A549 (cell line): Measurements from ENCODE around the gene PHOSPHO2. TPM values are rescaled to one million over a fixed set of nuclear protein-coding genes. Genes with fewer than 3 reads are reported as not detected.
A peak's percentile ranks its signal among the peaks of the same experiment; 100 is the strongest.

Experiments
- ATAC-seq, 2 experiments: fragments of 200-7000 bp in 1 of 2; fragments of >200 bp in 1 of 2; cut with Nextera tagmentation in 1 of 2; cut with Tn5 transposase in 1 of 2; 3 replicates each; pipeline versions ENCODE4 v1.8.0 to v1.9.1; 2018 to 2020; ENCODE audit warnings: mild to moderate bottlenecking in 1 of 2, moderate library complexity in 1 of 2
- CTCF ChIA-PET: fragments of 300-600 bp; sonication (Branson Sonifier 250); formaldehyde crosslinking; extraction: SDS; loops from one replicate; lab custom pipeline; 2021; ENCODE audit warnings: antibody characterized with exemption, inconsistent platforms; lab: Yijun Ruan, JAX
- POLR2A ChIA-PET: fragments of 350-600 bp; formaldehyde crosslinking; extraction: SDS; loops from one replicate; lab custom pipeline; 2021; ENCODE audit warnings: antibody characterized with exemption, inconsistent platforms; lab: Yijun Ruan, JAX
- DNase-seq, 2 experiments: peaks; one replicate each; pipeline versions ENCODE4 v3.0.0 to v3.0.0-alpha.2; 2011 to 2016; ENCODE audit warnings: low read depth in 1 of 2, low spot score in 1 of 2
- FAIRE-seq: peaks from 2 replicates; lab custom pipeline; 2011; peaks lifted over from hg19 to GRCh38; lab: Jason Lieb, UNC
- H3K27ac ChIP-seq, 2 experiments: fragments of >200 bp; sonication (Bioruptor Twin); formaldehyde crosslinking; 3 replicates each; pipeline ENCODE4 v1.5.1; 2016 to 2017
- H3K4me1 ChIP-seq: fragments of >200 bp; sonication (Bioruptor Twin); formaldehyde crosslinking; 3 replicates; pipeline ENCODE4 v1.6.1; 2016
- H3K4me2 ChIP-seq: fragments of >200 bp; sonication (Bioruptor Twin); formaldehyde crosslinking; 3 replicates; pipeline ENCODE4 v1.6.1; 2016
- H3K4me3 ChIP-seq: fragments of >200 bp; sonication (Bioruptor Twin); formaldehyde crosslinking; 3 replicates; pipeline ENCODE4 v1.5.1; 2016
- H3K9me3 ChIP-seq: fragments of >200 bp; sonication (Bioruptor Twin); formaldehyde crosslinking; 3 replicates; pipeline ENCODE4 v1.6.1; 2016
- ATOH8 ChIP-seq: fragments of 250-450 bp; sonication (Bioruptor Pico); IDR thresholded peaks from 2 replicates; pipeline ENCODE4 v1.5.0; 2020; ENCODE audit warnings: low read depth, mild to moderate bottlenecking, moderate library complexity
- EHF ChIP-seq: fragments of 250-450 bp; sonication (Bioruptor Pico); IDR thresholded peaks from 2 replicates; pipeline ENCODE4 v1.5.0; 2020; ENCODE audit warnings: mild to moderate bottlenecking
- FOSB ChIP-seq: fragments of 250-450 bp; sonication (Bioruptor Pico); IDR thresholded peaks from 2 replicates; pipeline ENCODE4 v1.5.0; 2020; ENCODE audit warnings: mild to moderate bottlenecking, moderate library complexity
- FOSL2 ChIP-seq, 2 experiments: fragments of 450-650 bp in 1 of 2; fragments of >200 bp in 1 of 2; sonication (Bioruptor Twin) in 1 of 2; formaldehyde crosslinking; IDR thresholded peaks; 2 replicates each; pipeline versions ENCODE4 v1.5.0 to v1.6.1; 2016 to 2020; ENCODE audit warnings: mild to moderate bottlenecking in 1 of 2, moderate library complexity in 1 of 2
- HDAC2 ChIP-seq: fragments of 200-600 bp; sonication (generic); IDR thresholded peaks from 2 replicates; pipeline ENCODE4 v1.6.1; 2016
- HOXB13 ChIP-seq: fragments of 250-450 bp; sonication (Bioruptor Pico); IDR thresholded peaks from 2 replicates; pipeline ENCODE4 v1.5.0; 2020; ENCODE audit warnings: low read depth, mild to moderate bottlenecking, moderate library complexity
- JUNB ChIP-seq: fragments of >200 bp; sonication (Bioruptor Twin); formaldehyde crosslinking; IDR thresholded peaks from 2 replicates; pipeline ENCODE4 v1.6.1; 2016
- MAFK ChIP-seq: fragments of 450-650 bp; IDR thresholded peaks from 2 replicates; pipeline ENCODE4 v1.6.1; 2014; ENCODE audit not compliant: partially characterized antibody
- MAX ChIP-seq: IDR thresholded peaks from 2 replicates; pipeline ENCODE4 v1.6.1; 2012
- MAZ ChIP-seq: fragments of 150-350 bp; IDR thresholded peaks from 2 replicates; pipeline ENCODE4 v1.6.1; 2014; ENCODE audit warnings: antibody characterized with exemption, low read depth, low read length, borderline replicate concordance
- NFE2L2 ChIP-seq: fragments of 150-350 bp; conservative IDR thresholded peaks from 2 replicates; pipeline ENCODE4 v1.6.1; 2014; ENCODE audit warnings: low read length
- PBX3 ChIP-seq: IDR thresholded peaks from 2 replicates; pipeline ENCODE4 v1.6.1; 2012
- POLR2A ChIP-seq: IDR thresholded peaks from 2 replicates; pipeline ENCODE4 v1.6.1; 2012; ENCODE audit warnings: mild to moderate bottlenecking, low read length
- RAD21 ChIP-seq, 2 experiments: fragments of >200 bp in 1 of 2; sonication (Bioruptor Twin) in 1 of 2; formaldehyde crosslinking in 1 of 2; IDR thresholded peaks in 1 of 2; conservative IDR thresholded peaks in 1 of 2; 2 replicates in 1 of 2; 3 replicates in 1 of 2; pipeline ENCODE4 v1.6.1; 2012 to 2018; ENCODE audit warnings: inconsistent platforms in 1 of 2
- SMC3 ChIP-seq: fragments of >200 bp; sonication (Bioruptor Twin); formaldehyde crosslinking; IDR thresholded peaks from 3 replicates; pipeline ENCODE4 v1.6.1; 2018; ENCODE audit warnings: inconsistent platforms
- TFCP2L1 ChIP-seq: fragments of 250-450 bp; sonication (Bioruptor Pico); IDR thresholded peaks from 2 replicates; pipeline ENCODE4 v1.5.0; 2021; ENCODE audit warnings: mild to moderate bottlenecking
- ZSCAN20 ChIP-seq: fragments of 250-450 bp; sonication (Bioruptor Pico); IDR thresholded peaks from 2 replicates; pipeline ENCODE4 v1.8.0; 2022; ENCODE audit warnings: mild to moderate bottlenecking, moderate library complexity
- WGBS: methylation state at CpG from one replicate; pipeline ENCODE4 v1.1.6; 2017; ENCODE audit errors: missing lambda C conversion rate; 5-methylcytosine and 5-hydroxymethylcytosine counted together
- polyA plus RNA-seq, 4 experiments: library from polyadenylated mRNA; depleted of rRNA in 3 of 4; stranded (reverse); fragments of >200 nt; fragmentation: RNase III in 1 of 4; extraction: RNeasy Plus Mini Kit Qiagen cat#74134 plus additional on column Dnase treatment in 1 of 4; gene quantifications; 2 replicates in 3 of 4; 3 replicates in 1 of 4; pipeline ENCODE4 v1.2.3, GENCODE V29; 2011 to 2017

PHOSPHO2 gene
- polyA plus RNA-seq, 2 of the 4 experiments (the other 2 are of a cell fraction), result 3.9 to 5.1 TPM

- POLR2A ChIA-PET, result no interaction called here
- TF ChIP-seq FOSB (no peak), JUNB (no peak), MAX (no peak), NFE2L2 (no peak)
- no peak overlapping the region for H3K4me3 ChIP-seq
- H3K27ac ChIP-seq, result no peak overlapping the region
- H3K4me1 ChIP-seq, result 0 out of 3 replicates have a peak, but pooled peaks cover 4% of the 10 kb centered on the region
- H3K4me2 ChIP-seq, result no peak overlapping the region
- no peaks in the 10 kb centered on the region for H3K9me3 ChIP-seq
- WGBS, result 17% methylated on average over 1 of the region's 1 CpG
- CTCF ChIA-PET, result no interaction called here
- no peak for ATAC-seq
- FAIRE-seq, result no peak
- no peak for DNase-seq
These were observed 15.1 kb downstream of the PHOSPHO2 start for GRCh38 chr2:169709331-169709730.

GRCh38 chr2:169709981-169710380, 15.7 kb downstream of the PHOSPHO2 start:
- Histone ChIP-seq H3K4me2 (no peak overlapping the region), H3K9me3 (no peaks in the 10 kb centered on the region), H3K27ac (no peak overlapping the region), H3K4me1 (0 out of 3 replicates have a peak, but pooled peaks cover 4% of the 10 kb centered on the region)
- DNase-seq, result no peak
- WGBS, result 92% methylated on average over 1 of the region's 1 CpG
- TF ChIP-seq POLR2A (no peak), PBX3 (no peak), EHF (CRISPR knock-in tag) (no peak), FOSB (no peak), NFE2L2 (no peak), TFCP2L1 (CRISPR knock-in tag) (no peak), ATOH8 (no peak), HOXB13 (CRISPR knock-in tag) (no peak), ZSCAN20 (CRISPR knock-in tag) (no peak), SMC3 (no peak), HDAC2 (no peak)
- TF ChIP-seq, all 56 proteins: peak for 0
- no peak overlapping the region for H3K4me3 ChIP-seq
- ATAC-seq (no peak; a peak in 1 of 6 replicates), FAIRE-seq (no peak)
- ChIA-PET POLR2A (no interaction called here), CTCF (no interaction called here)

GRCh38 chr2:169711751-169712509, 17.7 kb downstream of the PHOSPHO2 start:
- TF ChIP-seq MAZ (no peak), MAFK (peak; percentile 32), ATOH8 (peak; percentile 54; the same call in 1 of the 2 replicates), HDAC2 (no peak), FOSL2 (IDR thresholded peaks at IDR 0.05) (no peak), FOSL2 (CRISPR knock-in tag; IDR thresholded peaks at IDR 0.05) (no peak), RAD21 (conservative IDR thresholded peaks at IDR 0.05 in 1 of 2, IDR thresholded peaks at IDR 0.05 in 1 of 2) (no peak)
- ATAC-seq (no peak), DNase-seq (no peak), FAIRE-seq (no peak)
- peak overlapping the region in 1 of 2 experiments; percentile 63; a peak in 3 of 6 replicates for H3K27ac ChIP-seq
- POLR2A ChIA-PET, result no interaction called here
- H3K4me1 ChIP-seq, result peaks cover 5% of the 10 kb centered on the region
- 68% methylated on average over 7 of the region's 7 CpGs for WGBS
- H3K9me3 ChIP-seq, result no peaks in the 10 kb centered on the region
- no peak overlapping the region for H3K4me3 ChIP-seq
- CTCF ChIA-PET, result interaction anchor here (0.6 to 1.6 kb wide), 2 partner anchors 32 to 259 kb away, joined by 3 to 4 read pairs; no protein-coding TSS in a partner anchor
- H3K4me2 ChIP-seq, result no peak overlapping the region
